Measurements from ENCODE around the gene AP3S1.
"Not testable (repeated sequence)": the region's sequence is repeated elsewhere in the genome, so short reads cannot be mapped to it uniquely, and the experiment has no call there.

The AP3S1 gene

GRCh38 chr5:115869256-115869795 lies 27.6 kb downstream of the AP3S1 start:
- no peak for DNase-seq

- DNase-seq, result no peak
Observed at GRCh38 chr5:115872447-115872846, 30.7 kb downstream of the AP3S1 start.

- no peak for DNase-seq
Observed at GRCh38 chr5:115873392-115873791, 31.7 kb downstream of the AP3S1 start.

- DNase-seq, result no peak
Observed at GRCh38 chr5:115875447-115875846, 33.7 kb downstream of the AP3S1 start.

GRCh38 chr5:115877342-115877741 lies 35.6 kb downstream of the AP3S1 start:
- DNase-seq, result not testable (repeated sequence)

GRCh38 chr5:115882434-115882833 lies 40.7 kb downstream of the AP3S1 start:
- not testable (repeated sequence) for DNase-seq

- no peak for DNase-seq
Observed at GRCh38 chr5:115884704-115885103, 43.0 kb downstream of the AP3S1 start.

GRCh38 chr5:115885208-115885607 lies 43.5 kb downstream of the AP3S1 start:
- DNase-seq, result not testable (repeated sequence)

- DNase-seq, result no peak
Observed at GRCh38 chr5:115888027-115888426, 46.3 kb downstream of the AP3S1 start.

GRCh38 chr5:115892021-115892420 lies 50.3 kb downstream of the AP3S1 start:
- no peak for DNase-seq

GRCh38 chr5:115894342-115894741 lies 52.6 kb downstream of the AP3S1 start:
- no peak for DNase-seq

GRCh38 chr5:115895821-115896220 lies 54.1 kb downstream of the AP3S1 start:
- no peak for DNase-seq

GRCh38 chr5:115898656-115899055 lies 56.9 kb downstream of the AP3S1 start:
- DNase-seq, result no peak

GRCh38 chr5:115907177-115907576 lies 65.4 kb downstream of the AP3S1 start:
- no peak for DNase-seq

- DNase-seq, result not testable (repeated sequence)
Observed at GRCh38 chr5:115913623-115914400, 72.1 kb downstream of the AP3S1 start.

GRCh38 chr5:115920171-115920725 lies 78.5 kb downstream of the AP3S1 start:
- DNase-seq, result no peak

- DNase-seq, result not testable (repeated sequence)
Observed at GRCh38 chr5:115928578-115929407, 87.1 kb downstream of the AP3S1 start.

GRCh38 chr5:115930171-115930570 lies 88.4 kb downstream of the AP3S1 start:
- not testable (repeated sequence) for DNase-seq

- DNase-seq, result no peak
Observed at GRCh38 chr5:115930630-115931337, 89.0 kb downstream of the AP3S1 start.

- DNase-seq, result no peak
Observed at GRCh38 chr5:115932991-115933390, 91.3 kb downstream of the AP3S1 start.

- DNase-seq, result no peak
Observed at GRCh38 chr5:115934388-115934974, 92.7 kb downstream of the AP3S1 start.
